GM19455 (cell line): ENCODE results near the gene OPTC.
"Not testable (repeated sequence)": the region's sequence is repeated elsewhere in the genome, so short reads cannot be mapped to it uniquely, and the experiment has no call there.

Experiments used
- ATAC-seq: cut with Tn5 transposase; IDR thresholded peaks from one replicate; pipeline ENCODE4 v1.9.1; 2021; ENCODE audit not compliant: unreplicated experiment

Gene OPTC

DNA sequence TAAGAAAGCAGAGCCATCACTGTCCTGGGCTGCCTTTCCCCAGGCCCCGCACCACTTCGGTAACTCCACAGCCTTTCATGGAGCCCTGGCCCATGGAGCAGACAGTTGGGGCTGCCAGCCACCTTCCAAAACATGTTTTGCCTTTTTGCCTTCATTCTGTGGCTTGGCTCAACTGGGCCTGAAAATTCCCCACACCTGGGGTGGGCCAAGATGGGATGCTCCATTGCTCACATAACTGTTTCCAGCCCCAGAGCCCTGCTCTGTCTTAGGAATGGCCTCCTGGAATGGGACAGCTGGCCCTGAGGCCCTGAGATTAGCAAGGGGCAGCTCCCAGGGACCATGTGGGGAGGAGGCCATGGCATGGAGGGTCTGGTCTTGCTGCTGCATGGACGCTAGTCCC lies 29.2 kb upstream of the OPTC start:
- no peak for ATAC-seq

GRCh38 chr1:203465146-203465798 lies 28.7 kb upstream of the OPTC start:
- ATAC-seq = no peak

DNA sequence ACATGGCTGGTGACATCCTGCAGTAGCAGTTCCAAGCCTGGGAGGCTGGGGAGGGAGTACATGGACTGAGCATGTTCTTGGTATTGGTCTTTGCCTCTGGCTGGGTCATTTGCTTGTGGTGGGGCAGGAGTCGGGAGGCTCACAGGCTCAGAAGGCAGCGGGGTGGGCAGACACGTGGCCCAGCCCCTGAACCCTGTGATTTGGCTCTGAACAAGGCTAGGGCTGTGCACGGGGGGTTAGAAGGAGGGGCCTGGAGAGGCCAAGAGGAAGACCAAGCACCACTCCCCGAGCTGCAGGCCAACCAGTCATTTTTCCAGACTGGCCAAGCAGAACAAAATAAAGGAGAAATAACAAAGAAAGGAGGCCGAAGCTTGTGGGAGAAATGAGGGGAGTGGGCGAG lies 28.0 kb upstream of the OPTC start:
- no peak for ATAC-seq

DNA sequence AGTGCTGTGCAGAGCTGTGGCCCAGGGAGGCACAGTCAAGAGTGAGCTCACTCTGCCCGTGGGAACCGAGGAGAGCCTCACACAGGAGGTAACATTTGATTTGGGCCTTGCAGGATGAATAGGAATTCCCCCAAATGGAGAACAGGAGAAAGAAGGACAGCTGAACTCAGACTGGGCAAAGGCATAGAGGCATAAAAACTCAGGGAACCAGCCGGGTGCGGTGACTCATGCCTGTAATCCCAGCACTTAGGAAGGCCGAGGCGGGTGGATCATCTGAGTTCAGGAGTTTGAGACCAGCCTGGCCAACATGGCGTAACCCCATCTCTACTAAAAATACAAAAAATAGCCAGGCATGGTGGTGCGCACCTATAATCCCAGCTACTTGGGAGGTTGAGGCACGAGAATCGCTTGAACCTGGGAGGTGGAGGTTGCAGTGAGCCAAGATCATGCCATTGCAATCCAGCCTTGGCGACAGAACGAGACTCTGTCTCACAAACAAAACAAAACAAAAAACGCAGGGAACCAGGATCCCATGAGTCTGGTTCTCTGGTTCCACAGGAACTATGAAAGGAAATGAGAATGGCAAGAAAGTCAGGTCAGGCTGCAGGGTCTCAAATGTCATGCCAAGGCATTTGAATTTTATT lies 26.9 kb upstream of the OPTC start:
- not testable (repeated sequence) for ATAC-seq

GRCh38 chr1:203467550-203467921 lies 26.4 kb upstream of the OPTC start:
- ATAC-seq = no peak

DNA sequence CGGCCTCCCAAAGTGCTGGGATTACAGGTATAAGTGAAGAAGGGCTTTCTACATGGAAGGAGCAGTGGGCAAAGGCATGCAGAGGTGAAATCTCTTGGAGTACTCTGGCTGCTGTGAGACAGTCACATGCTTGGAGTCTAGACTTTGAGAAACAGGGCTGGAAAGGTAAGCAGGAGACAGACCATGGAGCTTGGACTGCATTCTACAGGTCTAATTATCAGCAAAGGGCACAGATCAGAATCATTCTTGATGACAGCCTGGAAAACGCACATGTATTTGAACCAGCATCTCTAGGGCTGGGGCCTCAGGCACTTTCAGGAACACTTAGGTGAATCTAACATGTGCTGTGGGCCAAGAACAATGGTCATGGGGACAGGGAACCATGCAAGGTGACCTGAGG lies 25.6 kb upstream of the OPTC start:
- no peak for ATAC-seq

GRCh38 chr1:203470240-203470639 lies 23.7 kb upstream of the OPTC start:
- ATAC-seq = no peak

DNA sequence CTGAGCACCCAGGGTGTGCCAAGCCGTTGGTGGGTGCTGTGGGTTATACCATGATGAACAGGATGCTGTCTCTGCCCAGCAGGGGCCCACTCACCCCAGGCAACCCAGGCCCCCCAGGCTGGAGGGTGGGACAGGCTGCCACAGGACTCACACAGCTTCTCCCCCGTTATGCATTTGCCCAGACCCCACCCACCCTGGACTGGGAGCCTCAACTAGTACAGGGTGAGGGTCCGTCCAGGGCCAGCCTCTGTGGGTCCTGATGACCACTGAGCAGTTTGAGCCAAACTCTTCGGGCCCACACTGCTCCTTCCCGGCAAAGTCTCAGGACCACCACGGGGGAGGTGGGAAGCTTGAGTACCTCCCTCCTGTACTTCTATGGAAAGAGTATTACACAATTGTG lies 22.1 kb upstream of the OPTC start:
- no peak for ATAC-seq

DNA sequence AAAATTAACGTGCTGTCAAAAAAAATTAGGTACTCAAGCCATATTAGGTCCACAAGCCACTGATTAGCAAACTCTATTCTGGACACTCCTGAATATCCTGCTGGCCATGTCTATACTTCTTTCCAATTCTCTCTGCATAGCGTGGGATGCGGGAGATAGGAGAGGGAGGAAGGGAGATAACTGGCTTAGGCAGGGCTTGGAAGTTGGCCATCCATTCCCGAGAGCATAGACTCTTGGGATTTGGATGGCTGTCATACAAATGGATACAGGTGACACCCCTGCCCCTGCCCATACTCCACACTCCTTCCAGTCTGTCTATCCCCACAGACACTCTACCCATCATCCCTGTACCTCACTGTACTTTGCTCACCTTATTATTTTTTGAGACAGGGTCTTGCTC lies 20.7 kb upstream of the OPTC start:
- no peak for ATAC-seq

- ATAC-seq = no peak
Measured at GRCh38 chr1:203473781-203474305, 20.1 kb upstream of the OPTC start.

DNA sequence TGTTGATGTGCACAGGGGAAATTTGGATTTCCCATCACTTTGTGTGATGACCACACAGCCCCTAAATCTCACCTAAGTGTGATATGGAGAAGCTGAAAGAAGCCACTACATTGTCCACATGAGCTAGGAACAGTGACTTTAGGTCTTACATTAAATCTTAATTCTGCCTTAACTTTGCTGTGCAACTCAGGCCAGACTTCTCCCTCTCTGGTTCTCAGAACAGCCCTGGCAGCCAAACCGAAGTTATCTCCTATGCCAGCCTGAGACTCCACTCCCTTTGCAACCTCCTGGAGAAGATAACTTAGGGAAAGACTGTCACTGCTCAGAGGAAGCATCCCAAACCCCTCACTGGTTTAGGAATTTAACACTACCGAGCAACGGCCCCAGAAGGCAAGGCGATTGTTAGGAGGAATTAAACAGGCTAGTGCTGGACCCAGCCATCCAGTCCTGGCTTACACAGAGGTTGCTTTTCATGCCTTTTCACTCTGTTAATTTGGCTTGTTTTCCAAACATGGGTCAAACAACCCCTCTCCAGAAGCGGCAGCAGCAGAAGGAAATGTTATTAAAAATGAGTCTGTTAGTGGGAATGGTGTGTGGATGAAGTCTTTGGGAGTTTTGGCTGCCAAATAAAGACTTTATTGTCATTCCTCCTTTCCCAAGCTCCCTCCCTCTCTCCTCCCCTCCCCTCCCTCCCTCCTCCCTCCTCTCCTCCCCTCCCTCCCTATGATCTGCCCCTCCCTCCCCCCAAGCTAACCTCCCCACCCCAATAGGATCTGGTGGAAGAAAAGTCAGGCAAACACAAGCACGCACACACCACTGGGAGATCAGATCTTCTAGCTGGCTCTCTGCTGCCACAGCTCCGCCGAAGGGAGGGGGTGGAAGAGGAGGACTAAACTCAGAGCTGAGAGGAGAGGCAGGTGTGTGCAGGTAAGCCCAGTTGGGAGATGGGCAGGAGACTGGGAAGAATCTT lies 18.7 kb upstream of the OPTC start, which contains the start of gene PRELP:
Gene PRELP (plus strand): TSS at position 795 of the 970 bp plus-strand sequence. CDS start 7,379 bp downstream, outside the sequence.
- no peak for ATAC-seq

- no peak for ATAC-seq
Measured at GRCh38 chr1:203476216-203476814, 17.6 kb upstream of the OPTC start.

- no peak for ATAC-seq
Measured at GRCh38 chr1:203477748-203478147, 16.2 kb upstream of the OPTC start.

GRCh38 chr1:203478231-203478630 lies 15.7 kb upstream of the OPTC start:
- no peak for ATAC-seq

DNA sequence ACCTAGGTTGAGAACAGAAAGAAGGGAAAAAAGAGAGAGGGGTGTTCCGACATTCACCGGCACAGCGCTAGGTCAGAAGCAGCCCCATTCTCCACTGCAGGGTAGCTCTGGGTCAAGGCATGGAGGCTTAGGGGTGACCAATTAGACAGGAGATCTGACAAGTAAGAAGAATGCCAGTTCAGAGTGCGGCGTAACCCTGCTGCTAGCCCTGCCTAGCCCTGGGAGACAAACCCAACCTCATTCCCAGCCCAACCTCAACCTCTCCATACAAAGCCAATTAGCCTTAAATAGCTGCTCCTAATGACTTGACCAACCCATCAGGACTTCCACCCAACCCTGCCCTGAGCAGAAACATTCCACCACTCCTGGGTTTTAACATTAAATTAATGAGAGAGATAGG lies 15.0 kb upstream of the OPTC start:
- ATAC-seq = no peak

DNA sequence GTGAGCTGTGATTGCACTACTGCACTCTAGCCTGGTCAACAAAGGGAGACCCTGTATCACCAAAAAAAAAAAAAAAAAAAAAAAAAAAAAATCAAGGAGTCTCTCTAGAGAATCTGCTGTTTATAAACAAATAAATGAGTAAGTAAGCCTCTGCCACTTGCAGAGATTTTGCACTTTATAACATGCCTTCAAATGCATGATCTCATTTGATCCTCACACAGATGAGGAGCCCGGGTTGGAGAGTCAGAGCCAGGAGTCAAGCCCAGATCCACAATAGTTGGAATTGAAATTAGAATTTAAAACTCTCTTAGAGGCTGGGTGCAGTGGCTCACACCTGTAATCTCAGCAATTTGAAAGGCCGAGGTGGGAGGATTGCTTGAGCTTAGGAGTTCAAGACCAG lies 14.3 kb upstream of the OPTC start:
- ATAC-seq = no peak

GRCh38 chr1:203480084-203480483 lies 13.9 kb upstream of the OPTC start:
- ATAC-seq = no peak

GRCh38 chr1:203480525-203481084 lies 13.3 kb upstream of the OPTC start:
- ATAC-seq = no peak

DNA sequence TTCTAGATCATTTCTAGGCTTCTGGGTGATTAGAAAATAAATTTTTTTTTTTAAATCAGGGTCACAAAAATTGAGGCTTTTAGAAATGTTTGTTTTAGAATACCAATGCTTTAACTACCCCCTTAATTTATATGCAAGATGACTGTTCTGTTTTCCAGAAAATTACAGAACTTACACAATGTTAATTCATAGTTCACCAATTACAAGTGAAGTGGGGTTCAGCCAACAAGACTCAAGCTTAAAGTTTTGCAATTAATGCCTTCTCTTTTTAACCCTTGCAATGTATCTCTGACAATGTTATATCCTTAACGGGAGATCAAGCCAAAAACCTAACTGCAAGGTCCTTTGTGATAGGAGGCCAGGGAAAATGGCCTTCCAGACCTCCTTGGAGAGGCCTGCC lies 12.8 kb upstream of the OPTC start:
- no peak for ATAC-seq

GRCh38 chr1:203486618-203487370 lies 7.2 kb upstream of the OPTC start:
- no peak for ATAC-seq
